NOMO-1 (cell line): ENCODE measurements around the gene UTS2R.
"Not testable (repeated sequence)": the region's sequence is repeated elsewhere in the genome, so short reads cannot be mapped to it uniquely, and the experiment has no call there.

Source experiments
- DNase-seq, 2 experiments: peaks; one replicate each; lab custom pipeline; 2025; ENCODE audit not compliant: unreplicated experiment in 2 of 2; lab: John Stamatoyannopoulos, UW

The UTS2R gene

GRCh38 chr17:82351713-82352488 is 19.7 kb upstream of the UTS2R start:
- peak; percentile 69 to 73 for DNase-seq

- no peak for DNase-seq
Measured at GRCh38 chr17:82353484-82353883, 18.1 kb upstream of the UTS2R start.

GRCh38 chr17:82354804-82355308 is 16.7 kb upstream of the UTS2R start:
- no peak for DNase-seq

- DNase-seq: no peak
Measured at GRCh38 chr17:82355770-82356427, 15.7 kb upstream of the UTS2R start.

GRCh38 chr17:82356845-82357355 is 14.7 kb upstream of the UTS2R start:
- no peak for DNase-seq

DNA sequence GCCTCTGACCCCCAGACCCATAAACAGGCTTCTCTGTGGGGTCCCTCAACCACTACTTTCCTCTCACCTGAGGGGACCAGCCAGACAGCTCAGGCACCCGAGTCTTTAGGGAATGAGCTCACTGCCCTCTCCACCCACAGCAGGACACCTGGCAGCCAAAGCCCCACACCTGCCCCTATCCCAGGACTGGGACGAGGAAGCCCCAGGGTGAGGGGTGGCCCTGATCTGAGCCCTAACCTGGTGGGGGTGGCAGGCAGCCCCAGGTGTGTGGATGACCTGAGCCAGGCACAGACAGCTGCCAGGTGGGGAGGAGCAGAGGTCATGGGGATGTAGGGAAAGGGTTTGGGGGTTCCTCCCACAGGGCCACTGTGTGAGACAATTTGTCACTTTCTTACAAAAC is 14.2 kb upstream of the UTS2R start:
- DNase-seq: no peak

DNA sequence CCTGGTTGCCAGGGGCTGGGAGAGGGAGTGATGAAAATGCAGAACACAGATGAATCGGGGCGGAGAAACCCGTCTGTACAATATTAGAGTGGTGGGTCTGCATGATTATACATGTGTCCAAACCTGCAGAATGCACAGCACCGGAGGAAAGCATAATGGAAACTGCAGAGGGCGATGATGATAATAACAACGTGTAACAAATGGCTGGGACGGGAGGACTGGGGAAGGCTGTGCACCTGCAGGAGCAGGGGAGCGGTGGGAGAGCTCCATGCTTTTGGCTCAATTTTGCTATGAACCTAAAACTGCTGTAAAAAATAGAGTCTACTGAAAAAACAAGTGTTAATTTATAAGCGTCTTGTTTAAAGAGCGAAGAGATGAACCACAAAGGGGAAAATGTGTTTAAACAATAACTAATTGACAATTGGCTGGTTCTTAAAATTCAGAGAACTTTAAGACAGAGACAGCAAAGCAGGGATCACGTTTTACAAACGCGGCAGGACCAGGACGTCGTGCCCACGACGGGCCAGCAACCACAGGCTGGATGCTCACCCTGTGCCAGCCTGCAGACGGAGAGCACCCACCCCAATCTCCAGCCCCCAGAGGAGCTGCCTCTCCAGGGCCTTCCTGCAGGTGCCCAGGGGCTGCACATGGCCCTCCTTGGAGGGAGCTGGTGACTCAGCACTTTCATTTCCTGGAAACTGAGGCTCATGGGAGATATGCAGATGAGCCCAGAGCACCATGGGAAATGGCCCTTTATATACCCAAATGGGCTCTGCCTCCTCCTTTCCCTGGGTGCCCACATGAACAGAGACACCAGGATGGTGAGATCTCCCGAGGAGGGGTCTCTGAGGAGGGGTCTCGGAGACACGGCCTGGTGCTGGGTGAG is 12.9 kb upstream of the UTS2R start, which contains the start of gene TEX19:
Gene TEX19 (plus strand): TSS at position 783 of the 886 bp plus-strand sequence. CDS start 2,904 bp downstream, outside the sequence.
- peak in 1 of 2 experiments; percentile 37 for DNase-seq

DNA sequence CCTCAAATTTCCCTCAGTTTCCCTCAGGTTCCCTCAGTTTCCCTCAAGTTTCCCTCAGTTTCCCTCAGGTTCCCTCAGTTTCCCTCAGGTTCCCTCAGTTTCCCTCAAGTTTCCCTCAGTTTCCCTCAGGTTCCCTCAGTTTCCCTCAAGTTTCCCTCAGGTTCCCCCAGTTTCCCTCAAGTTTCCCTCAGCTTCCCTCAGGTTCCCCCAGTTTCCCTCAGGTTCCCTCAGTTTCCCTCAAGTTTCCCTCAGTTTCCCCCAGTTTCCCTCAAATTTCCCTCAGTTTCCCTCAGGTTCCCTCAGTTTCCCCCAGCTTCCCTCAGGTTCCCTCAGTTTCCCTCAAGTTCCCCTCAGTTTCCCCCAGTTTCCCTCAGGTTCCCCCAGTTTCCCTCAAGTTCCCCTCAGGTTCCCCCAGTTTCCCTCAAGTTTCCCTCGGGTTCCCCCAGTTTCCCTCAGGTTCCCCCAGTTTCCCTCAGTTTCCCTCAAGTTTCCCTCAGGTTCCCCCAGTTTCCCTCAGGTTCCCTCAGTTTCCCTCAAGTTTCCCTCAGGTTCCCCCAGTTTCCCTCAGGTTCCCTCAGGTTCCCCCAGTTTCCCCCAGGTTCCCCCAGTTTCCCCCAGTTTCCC is 12.0 kb upstream of the UTS2R start:
- not testable (repeated sequence) for DNase-seq

GRCh38 chr17:82361885-82362633 is 9.5 kb upstream of the UTS2R start:
- no peak for DNase-seq

DNA sequence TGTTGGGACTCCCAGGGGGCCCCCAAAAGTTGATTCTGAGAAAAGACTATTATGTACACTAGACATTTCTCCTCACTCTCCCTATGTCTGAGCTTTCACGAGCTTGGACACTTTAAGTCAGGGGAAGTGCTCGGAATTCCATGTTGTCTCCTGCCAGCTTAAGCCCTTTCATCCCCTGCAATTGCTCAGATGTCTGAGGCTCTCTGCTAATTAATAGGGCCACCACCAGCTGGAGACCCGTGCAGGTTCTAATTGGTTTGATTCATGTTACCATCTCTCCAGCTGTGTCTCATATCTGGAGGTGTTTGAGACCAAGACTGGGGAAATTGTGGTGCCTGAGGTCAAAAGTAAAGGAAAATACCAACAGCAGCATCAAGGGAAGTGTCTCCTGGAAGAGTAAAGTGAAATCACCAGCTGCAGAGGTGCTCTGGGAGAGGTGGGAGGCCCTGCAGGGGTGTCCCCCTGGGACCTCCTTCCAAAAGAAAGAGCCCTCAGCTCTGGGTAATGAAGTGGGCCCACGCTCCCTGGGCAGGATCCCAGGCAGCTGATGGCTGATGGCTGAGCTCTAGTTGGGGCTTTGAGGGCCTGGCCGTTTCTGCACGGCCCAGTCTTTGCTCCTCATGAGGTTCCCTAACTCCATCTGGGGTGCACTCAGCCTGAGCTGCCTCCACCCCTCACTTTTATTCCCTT is 5.8 kb upstream of the UTS2R start:
- no peak for DNase-seq

DNA sequence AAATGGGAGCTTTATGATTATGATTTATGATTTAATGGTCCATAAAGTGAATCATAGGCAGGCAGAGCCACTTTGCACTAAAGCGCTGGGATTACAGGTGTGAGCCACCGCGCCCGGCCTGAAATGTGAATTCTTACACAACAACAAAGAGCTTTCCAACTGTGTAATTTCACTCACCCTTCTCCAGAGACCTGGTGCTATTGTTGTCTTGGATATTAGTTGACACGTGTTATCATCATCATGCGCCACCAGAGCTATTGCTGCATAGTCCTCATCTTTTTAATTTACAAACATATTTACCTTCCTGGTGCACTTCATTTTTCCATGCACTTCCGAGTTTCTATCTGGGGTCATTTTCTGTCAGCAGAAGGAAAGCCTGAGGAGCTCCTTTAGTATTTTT is 4.8 kb upstream of the UTS2R start:
- no peak for DNase-seq

DNA sequence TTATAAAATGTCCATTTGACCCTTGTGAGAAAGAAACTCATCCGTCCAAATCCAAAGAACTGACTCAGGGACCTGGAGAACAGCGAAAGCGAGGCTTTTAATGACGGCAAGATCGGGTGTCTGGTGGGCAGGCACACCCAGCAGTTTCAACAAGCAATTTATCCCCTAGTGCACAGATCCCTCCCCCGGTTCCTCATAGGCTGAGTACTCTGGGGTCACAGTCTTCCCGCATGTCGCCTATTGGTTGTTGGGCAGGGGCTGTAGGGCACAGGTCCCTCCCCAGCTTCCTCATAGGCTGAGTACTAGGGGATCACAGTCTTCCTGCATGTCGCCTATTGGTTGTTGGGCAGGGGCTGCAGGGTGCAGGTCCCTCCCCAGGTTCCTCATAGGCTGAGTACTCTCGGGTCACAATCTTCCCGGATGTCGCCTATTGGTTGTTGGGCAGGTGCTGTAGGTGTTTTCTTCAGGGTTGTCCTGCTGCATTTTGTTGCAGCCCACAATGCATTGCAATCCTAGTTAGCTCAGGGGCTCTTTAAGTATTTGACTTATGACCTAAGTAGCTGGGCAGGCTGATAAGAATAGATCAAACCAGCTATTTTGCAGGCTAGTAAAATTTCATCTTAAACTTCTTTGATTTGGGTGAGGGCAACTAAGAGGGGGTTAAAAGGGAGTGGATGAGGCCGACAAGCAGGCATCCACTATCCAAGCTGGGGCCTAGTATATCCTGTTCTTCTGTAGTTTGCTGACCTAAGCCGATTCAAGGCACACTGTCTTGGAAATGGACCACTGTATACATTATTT is 3.6 kb upstream of the UTS2R start:
- peak; percentile 74 to 75 for DNase-seq

DNA sequence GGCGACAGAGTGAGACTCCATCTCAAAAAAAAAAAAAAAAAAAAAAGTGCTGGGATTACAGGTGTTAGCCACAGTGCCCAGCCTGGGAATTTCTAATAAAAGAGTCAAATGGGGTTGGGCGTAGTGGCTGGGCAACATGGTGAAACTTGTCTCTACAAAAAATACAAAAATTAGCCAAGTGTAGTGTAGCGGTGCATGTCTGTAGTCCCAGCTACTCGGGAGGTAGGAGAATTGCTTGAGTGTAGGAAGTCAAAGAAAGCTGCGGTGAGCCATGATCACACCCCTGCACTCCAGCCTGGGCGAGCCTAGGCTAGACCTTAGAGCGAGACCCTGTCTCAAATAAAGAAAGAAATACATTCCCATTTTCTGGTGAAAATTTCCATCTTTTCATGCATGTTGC is 2.4 kb upstream of the UTS2R start:
- no peak for DNase-seq

DNA sequence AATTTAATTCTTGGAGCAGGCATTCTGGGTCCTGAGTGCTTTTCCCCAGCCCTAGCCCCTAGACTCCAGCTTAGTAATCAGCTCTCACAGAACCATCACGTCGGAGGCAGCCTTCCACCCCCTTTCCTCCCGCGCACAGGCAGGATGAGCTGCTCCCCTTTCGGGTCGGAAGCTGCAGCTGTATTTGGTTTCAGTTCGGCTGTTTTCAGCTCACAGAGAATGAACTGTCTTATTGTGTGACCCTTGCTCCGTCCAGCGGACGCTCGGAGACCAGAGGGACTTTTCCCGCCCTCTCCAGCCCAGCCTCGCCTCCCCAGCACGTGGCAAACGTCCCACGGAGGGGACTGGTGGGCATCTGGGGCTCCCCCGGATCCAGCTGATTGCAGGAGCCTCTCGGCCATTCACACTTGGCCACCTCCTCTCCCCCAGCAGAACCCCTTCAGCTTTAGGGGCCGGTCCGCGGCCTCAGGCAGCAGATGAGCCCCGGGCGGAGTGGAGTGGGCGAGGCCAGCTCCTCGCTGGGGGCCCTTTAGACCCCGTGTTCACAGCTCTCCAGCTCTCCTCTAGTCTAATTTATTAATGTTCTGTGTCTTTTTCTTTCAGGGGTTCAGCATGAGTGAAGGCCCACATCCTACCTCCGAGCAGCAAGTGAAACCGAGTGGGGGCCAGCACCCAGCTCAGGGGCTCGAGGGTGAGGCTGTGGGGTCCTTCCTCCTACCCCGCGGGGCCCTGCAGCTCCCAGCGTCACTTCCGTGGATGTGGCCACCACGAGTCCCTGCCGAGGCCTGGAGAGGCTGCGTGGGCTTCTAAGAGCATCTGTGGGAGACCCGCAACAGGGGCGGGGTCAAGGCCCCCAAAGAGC is 863 bp upstream of the UTS2R start:
- DNase-seq: no peak

- DNase-seq: no peak
Measured at GRCh38 chr17:82372249-82373071, 895 bp downstream of the UTS2R start.

DNA sequence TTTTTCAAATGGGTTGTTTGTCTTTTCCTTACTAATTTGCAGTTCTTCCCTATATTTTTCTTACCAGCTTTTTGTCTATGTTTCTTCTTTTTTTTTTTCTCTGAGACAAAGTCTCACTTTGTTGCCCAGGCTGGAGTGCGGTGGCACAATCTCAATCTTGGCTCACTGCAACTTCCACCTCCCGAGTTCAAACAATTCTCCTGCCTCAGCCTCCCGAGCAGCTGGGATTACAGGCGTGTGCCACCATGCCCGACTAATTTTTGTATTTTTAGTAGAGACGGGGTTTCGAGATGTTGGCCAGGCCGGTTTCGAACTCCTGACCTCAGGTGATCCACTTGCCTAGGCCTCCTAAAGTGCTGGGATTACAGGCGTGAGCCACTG is 1.5 kb downstream of the UTS2R start:
- DNase-seq: not testable (repeated sequence)
